IPS-NIHi11 (cell line): ENCODE results near the gene SNRPD3.
"Not testable (repeated sequence)": the region's sequence is repeated elsewhere in the genome, so short reads cannot be mapped to it uniquely, and the experiment has no call there.

Source experiments
- DNase-seq: peaks from one replicate; pipeline ENCODE4 v3.0.0; 2012; ENCODE audit warnings: mixed read lengths, low spot score

SNRPD3 gene

GRCh38 chr22:24592058-24592850 lies 36.5 kb downstream of the SNRPD3 start:
- DNase-seq = peak; percentile 69

- peak; percentile 99 for DNase-seq
Observed at GRCh38 chr22:24592851-24593558, 37.2 kb downstream of the SNRPD3 start, which contains the start of gene LRRC75B. TSS of gene LRRC75B (minus strand) at chr22:24593073. CDS start at chr22:24593039, 34 bp downstream.

GRCh38 chr22:24593559-24593835 lies 37.7 kb downstream of the SNRPD3 start:
- not testable (repeated sequence) for DNase-seq

- no peak for DNase-seq
Observed at GRCh38 chr22:24593836-24594568, 38.2 kb downstream of the SNRPD3 start.

- DNase-seq = no peak
Observed at GRCh38 chr22:24594569-24595120, 38.8 kb downstream of the SNRPD3 start.

GRCh38 chr22:24595228-24595627 lies 39.4 kb downstream of the SNRPD3 start:
- DNase-seq = no peak

GRCh38 chr22:24595863-24596262 lies 40.1 kb downstream of the SNRPD3 start:
- DNase-seq = no peak

- not testable (repeated sequence) for DNase-seq
Observed at GRCh38 chr22:24597076-24597475, 41.3 kb downstream of the SNRPD3 start.

- DNase-seq = no peak
Observed at GRCh38 chr22:24599514-24599913, 43.7 kb downstream of the SNRPD3 start.

GRCh38 chr22:24599958-24600715 lies 44.3 kb downstream of the SNRPD3 start:
- DNase-seq = not testable (repeated sequence)

GRCh38 chr22:24601217-24602104 lies 45.7 kb downstream of the SNRPD3 start:
- DNase-seq = no peak

- not testable (repeated sequence) for DNase-seq
Observed at GRCh38 chr22:24602105-24602749, 46.4 kb downstream of the SNRPD3 start.

- DNase-seq = not testable (repeated sequence)
Observed at GRCh38 chr22:24602847-24603769, 47.3 kb downstream of the SNRPD3 start, which contains the start of gene GGT1. TSS of gene GGT1 (plus strand) at chr22:24603193. CDS start at chr22:24611082, 7,889 bp downstream.

GRCh38 chr22:24603770-24604629 lies 48.2 kb downstream of the SNRPD3 start:
- not testable (repeated sequence) for DNase-seq

- DNase-seq = not testable (repeated sequence)
Observed at GRCh38 chr22:24606340-24606739, 50.5 kb downstream of the SNRPD3 start.

GRCh38 chr22:24607429-24607983 lies 51.7 kb downstream of the SNRPD3 start:
- not testable (repeated sequence) for DNase-seq

GRCh38 chr22:24608327-24608726 lies 52.5 kb downstream of the SNRPD3 start:
- DNase-seq = not testable (repeated sequence)
